Spleen (tissue), 7 donors: ENCODE measurements around the gene ADGRG1.

Experiments
- POLR2A ChIP-seq, 3 donors: fragments of 450-650 bp; IDR thresholded peaks; one replicate each; pipeline ENCODE4 v1.5.1; 2017; ENCODE audit warnings: antibody characterized with exemption in 3 of 3, mild to moderate bottlenecking in 1 of 3
- TF ChIP-seq, protein P1 (sequence below), 11 experiments: fragments of 200-600 bp in 7 of 11; fragments of 450-650 bp in 4 of 11; sonication (generic) in 4 of 11; IDR thresholded peaks in 8 of 11; conservative IDR thresholded peaks in 3 of 11; 1 replicate in 7 of 11; 2 replicates in 4 of 11; pipeline versions ENCODE4 v1.4.0 to v1.8.0; 2016 to 2021; ENCODE audit warnings: antibody characterized with exemption in 11 of 11, inconsistent platforms in 4 of 11, mild to moderate bottlenecking in 1 of 11
- donor health status: DM: no; HTN: no; CAD: no; lungs with moderate emphysema.
- donor health status: DM: no; HTN: no; CAD: no.
- donor health status: DM: no; HTN: no; CAD: no.

DNA sequence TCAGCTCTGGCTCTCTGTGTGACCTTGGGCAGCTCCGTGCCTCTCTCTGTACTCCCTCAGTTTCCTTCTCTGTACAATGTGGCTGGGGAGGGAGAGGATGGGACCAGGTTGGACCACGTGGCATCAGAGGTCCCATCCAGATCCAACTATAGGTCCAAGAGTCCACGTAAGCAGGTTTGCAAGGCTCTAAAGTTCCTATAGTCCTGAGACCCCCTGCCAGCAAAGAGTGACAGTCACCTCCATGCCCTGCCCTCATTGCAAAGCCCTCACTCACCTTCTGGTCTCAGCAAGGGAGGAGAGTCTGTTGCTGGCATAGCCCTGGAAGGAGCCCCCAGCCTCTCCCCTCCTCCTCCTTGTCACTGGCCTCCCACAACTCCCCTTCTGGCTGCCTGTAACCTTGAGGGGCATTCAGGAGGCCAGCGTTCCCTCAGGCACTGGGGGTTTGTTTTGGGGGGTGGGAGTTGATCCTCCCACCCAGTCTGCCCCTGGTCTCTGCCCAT lies 60.1 kb downstream of the ADGRG1 start:
- no peak for TF ChIP-seq POLR2A (IDR thresholded peaks at IDR 0.05)
- TF ChIP-seq, protein P1, sequence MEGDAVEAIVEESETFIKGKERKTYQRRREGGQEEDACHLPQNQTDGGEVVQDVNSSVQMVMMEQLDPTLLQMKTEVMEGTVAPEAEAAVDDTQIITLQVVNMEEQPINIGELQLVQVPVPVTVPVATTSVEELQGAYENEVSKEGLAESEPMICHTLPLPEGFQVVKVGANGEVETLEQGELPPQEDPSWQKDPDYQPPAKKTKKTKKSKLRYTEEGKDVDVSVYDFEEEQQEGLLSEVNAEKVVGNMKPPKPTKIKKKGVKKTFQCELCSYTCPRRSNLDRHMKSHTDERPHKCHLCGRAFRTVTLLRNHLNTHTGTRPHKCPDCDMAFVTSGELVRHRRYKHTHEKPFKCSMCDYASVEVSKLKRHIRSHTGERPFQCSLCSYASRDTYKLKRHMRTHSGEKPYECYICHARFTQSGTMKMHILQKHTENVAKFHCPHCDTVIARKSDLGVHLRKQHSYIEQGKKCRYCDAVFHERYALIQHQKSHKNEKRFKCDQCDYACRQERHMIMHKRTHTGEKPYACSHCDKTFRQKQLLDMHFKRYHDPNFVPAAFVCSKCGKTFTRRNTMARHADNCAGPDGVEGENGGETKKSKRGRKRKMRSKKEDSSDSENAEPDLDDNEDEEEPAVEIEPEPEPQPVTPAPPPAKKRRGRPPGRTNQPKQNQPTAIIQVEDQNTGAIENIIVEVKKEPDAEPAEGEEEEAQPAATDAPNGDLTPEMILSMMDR (IDR thresholded peaks at IDR 0.05 in 8 of 11, conservative IDR thresholded peaks at IDR 0.05 in 3 of 11) = no peak
